GM11168 (cell line): ENCODE data around the gene EDC4.
"Not testable (repeated sequence)": the region's sequence is repeated elsewhere in the genome, so short reads cannot be mapped to it uniquely, and the experiment has no call there.

Source experiments
- in situ Hi-C: fragments of 300-500 bp; cut with MboI; formaldehyde crosslinking; loops from one replicate; pipeline ENCODE4 v1.12.0; 2022; ENCODE audit warnings: low sequenced_read_pairs; ENCODE audit not compliant: unreplicated experiment

Gene EDC4

GRCh38 chr16:67872631-67873434, at the start of gene EDC4:
TSS of gene EDC4 (plus strand) at chr16:67873052. CDS start at chr16:67873262, 210 bp downstream.
- in situ Hi-C loops: no loop called here

- in situ Hi-C loops: no loop called here
Observed at GRCh38 chr16:67825119-67825518, 47.7 kb upstream of the EDC4 start.

- in situ Hi-C loops: no loop called here
Observed at GRCh38 chr16:67825906-67826305, 46.9 kb upstream of the EDC4 start.

GRCh38 chr16:67828651-67829050, 44.2 kb upstream of the EDC4 start:
- in situ Hi-C loops: no loop called here

- in situ Hi-C loops: no loop called here
Observed at GRCh38 chr16:67833030-67833414, 39.8 kb upstream of the EDC4 start.

- in situ Hi-C loops: no loop called here
Observed at GRCh38 chr16:67833415-67834241, 39.2 kb upstream of the EDC4 start.

GRCh38 chr16:67834242-67834614, 38.6 kb upstream of the EDC4 start:
- in situ Hi-C loops: no loop called here

GRCh38 chr16:67837190-67837589, 35.7 kb upstream of the EDC4 start:
- in situ Hi-C loops: not testable (repeated sequence)

- in situ Hi-C loops: no loop called here
Observed at GRCh38 chr16:67837811-67838210, 35.0 kb upstream of the EDC4 start.

- in situ Hi-C loops: no loop called here
Observed at GRCh38 chr16:67841198-67841815, 31.5 kb upstream of the EDC4 start.

GRCh38 chr16:67841816-67842508, 30.9 kb upstream of the EDC4 start, which contains the start of gene THAP11:
TSS of gene THAP11 (plus strand) at chr16:67842320. CDS start at chr16:67842555, 235 bp downstream.
- in situ Hi-C loops: no loop called here

GRCh38 chr16:67842509-67843342, 30.1 kb upstream of the EDC4 start:
- in situ Hi-C loops: no loop called here

GRCh38 chr16:67843343-67843765, 29.5 kb upstream of the EDC4 start:
- in situ Hi-C loops: no loop called here

- in situ Hi-C loops: no loop called here
Observed at GRCh38 chr16:67844497-67844896, 28.4 kb upstream of the EDC4 start.

GRCh38 chr16:67845291-67846062, 27.4 kb upstream of the EDC4 start:
- in situ Hi-C loops: no loop called here

GRCh38 chr16:67846063-67846319, 26.9 kb upstream of the EDC4 start:
- in situ Hi-C loops: no loop called here

GRCh38 chr16:67846320-67847063, 26.4 kb upstream of the EDC4 start, which contains the start of gene NUTF2:
TSS of gene NUTF2 (plus strand) at chr16:67846933. CDS start at chr16:67865131, 18,198 bp downstream.
- in situ Hi-C loops: no loop called here
